Measurements from ENCODE around the gene CENPF. TPM values are rescaled to one million over a fixed set of nuclear protein-coding genes. Genes with fewer than 3 reads are reported as not detected.
"Not testable (repeated sequence)": the region's sequence is repeated elsewhere in the genome, so short reads cannot be mapped to it uniquely, and the experiment has no call there.

The CENPF gene
- total RNA-seq, 3 donors from 2014 or later (not counting 1 experiment from before 2014, with no cell fraction given) = 3.8 to 6.6 (median 4.0) TPM

DNA sequence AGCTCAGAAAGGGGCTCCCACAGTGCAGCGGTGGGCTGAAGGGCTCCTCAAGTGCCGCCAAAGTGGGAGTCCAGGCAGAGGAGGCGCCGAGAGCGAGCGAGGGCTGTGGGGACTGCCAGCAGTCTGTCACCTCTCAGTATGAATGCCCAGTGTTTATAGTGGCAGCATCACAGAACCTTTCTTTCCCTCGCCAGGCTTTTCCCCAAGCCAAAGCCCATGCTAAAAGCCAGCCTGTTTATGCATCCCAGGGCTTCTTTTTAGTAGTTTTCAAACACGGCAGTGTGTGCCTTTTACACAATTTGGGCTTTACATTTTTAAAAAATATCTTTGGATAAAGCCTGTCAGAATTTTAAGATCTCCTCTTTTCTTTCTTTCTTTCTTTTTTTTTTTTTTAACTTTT is 70.6 kb downstream of the CENPF start:
- no peak overlapping the region for H3K27ac Mint-ChIP-seq
- no peak for DNase-seq
- peaks cover 0 to 5% of the 10 kb centered on the region in 2 donors for H3K27me3 Mint-ChIP-seq (ENCODE audit: low read depth in 2 of 2)

DNA sequence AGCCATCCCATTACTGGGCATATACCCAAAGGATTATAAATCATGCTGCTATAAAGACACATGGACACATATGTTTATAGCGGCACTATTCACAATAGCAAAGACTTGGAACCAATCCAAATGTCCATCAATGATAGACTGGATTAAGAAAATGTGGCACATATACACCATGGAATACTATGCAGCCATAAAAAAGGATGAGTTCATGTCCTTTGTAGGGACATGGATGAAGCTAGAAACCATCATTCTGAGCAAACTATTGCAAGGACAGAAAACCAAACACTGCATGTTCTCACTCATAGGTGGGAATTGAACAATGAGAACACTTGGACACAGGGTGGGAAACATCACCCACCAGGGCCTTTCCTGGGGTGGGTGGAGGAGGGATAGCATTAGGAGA is 72.5 kb downstream of the CENPF start:
- H3K9me3 Mint-ChIP-seq; ATAC-seq; DNase-seq; intact Hi-C loops (cut with micrococcal nuclease); H3K27ac Mint-ChIP-seq; H3K27me3 Mint-ChIP-seq (ENCODE audit: low read depth in 2 of 2); H3K36me3 ChIP-seq (ENCODE audit: control insufficient read depth, insufficient read depth, low read length); H3K4me3 Mint-ChIP-seq; H3K27ac ChIP-seq (ENCODE audit: low read length); H3K9me3 ChIP-seq (ENCODE audit: control insufficient read depth, insufficient read depth, low read length); H3K36me3 Mint-ChIP-seq; H3K4me1 ChIP-seq (ENCODE audit: control insufficient read depth, insufficient read depth, low read length); H3K4me1 Mint-ChIP-seq; H3K27me3 ChIP-seq (ENCODE audit: control insufficient read depth, insufficient read depth, low read length); H3K4me3 ChIP-seq (ENCODE audit: low read length): not testable (repeated sequence)
- WGBS (ENCODE audit: insufficient coverage) = no CpG with 5 or more reads among the region's 1 CpG

More for the DNA sequence above, 70.6 kb downstream of the CENPF start:
- Histone ChIP-seq H3K4me1 (ENCODE audit: control insufficient read depth, insufficient read depth, low read length) (no peaks in the 10 kb centered on the region), H3K27ac (ENCODE audit: low read length) (no peak overlapping the region), H3K27me3 (ENCODE audit: control insufficient read depth, insufficient read depth, low read length) (no peaks in the 10 kb centered on the region), H3K4me3 (ENCODE audit: low read length) (no peak overlapping the region), H3K36me3 (ENCODE audit: control insufficient read depth, insufficient read depth, low read length) (no peaks in the 10 kb centered on the region), H3K9me3 (ENCODE audit: control insufficient read depth, insufficient read depth, low read length) (no peaks in the 10 kb centered on the region)
- no peaks in the 10 kb centered on the region for H3K36me3 Mint-ChIP-seq
- H3K4me3 Mint-ChIP-seq = no peak overlapping the region
- WGBS (ENCODE audit: insufficient coverage) = 93% methylated on average over 8 of the region's 8 CpGs
- no peaks in the 10 kb centered on the region for H3K4me1 Mint-ChIP-seq
- peaks cover 0 to 2% of the 10 kb centered on the region in 2 donors for H3K9me3 Mint-ChIP-seq
- ATAC-seq = no peak
- intact Hi-C loops (cut with micrococcal nuclease) = no loop called here
- TF ChIP-seq, protein P1, sequence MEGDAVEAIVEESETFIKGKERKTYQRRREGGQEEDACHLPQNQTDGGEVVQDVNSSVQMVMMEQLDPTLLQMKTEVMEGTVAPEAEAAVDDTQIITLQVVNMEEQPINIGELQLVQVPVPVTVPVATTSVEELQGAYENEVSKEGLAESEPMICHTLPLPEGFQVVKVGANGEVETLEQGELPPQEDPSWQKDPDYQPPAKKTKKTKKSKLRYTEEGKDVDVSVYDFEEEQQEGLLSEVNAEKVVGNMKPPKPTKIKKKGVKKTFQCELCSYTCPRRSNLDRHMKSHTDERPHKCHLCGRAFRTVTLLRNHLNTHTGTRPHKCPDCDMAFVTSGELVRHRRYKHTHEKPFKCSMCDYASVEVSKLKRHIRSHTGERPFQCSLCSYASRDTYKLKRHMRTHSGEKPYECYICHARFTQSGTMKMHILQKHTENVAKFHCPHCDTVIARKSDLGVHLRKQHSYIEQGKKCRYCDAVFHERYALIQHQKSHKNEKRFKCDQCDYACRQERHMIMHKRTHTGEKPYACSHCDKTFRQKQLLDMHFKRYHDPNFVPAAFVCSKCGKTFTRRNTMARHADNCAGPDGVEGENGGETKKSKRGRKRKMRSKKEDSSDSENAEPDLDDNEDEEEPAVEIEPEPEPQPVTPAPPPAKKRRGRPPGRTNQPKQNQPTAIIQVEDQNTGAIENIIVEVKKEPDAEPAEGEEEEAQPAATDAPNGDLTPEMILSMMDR (IDR thresholded peaks at IDR 0.05) = no peak

DNA sequence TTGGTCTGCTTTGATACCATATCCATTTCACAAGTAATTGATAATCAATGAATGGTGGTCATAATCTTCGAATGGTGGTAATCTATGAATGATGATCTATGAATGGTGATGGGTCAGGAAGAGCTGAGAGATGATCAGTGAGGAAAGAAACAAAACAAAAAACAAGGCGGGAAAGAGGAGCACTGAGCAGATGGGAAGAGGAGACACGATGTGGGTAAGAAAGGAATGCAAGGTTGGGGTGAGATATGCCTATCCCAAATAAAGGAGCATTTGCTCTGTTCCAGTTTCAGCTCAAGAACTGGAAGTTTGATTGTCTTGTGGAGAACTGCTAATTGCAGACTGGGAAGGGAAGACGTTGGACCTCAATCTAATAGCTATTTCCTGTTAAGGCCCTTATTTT is 73.8 kb downstream of the CENPF start:
- ATAC-seq (no peak), DNase-seq (no peak)
- intact Hi-C loops (cut with micrococcal nuclease) = no loop called here
- H3K27me3 Mint-ChIP-seq (ENCODE audit: low read depth in 2 of 2) = peaks cover 3 to 14% of the 10 kb centered on the region in 2 donors
- H3K9me3 Mint-ChIP-seq = peaks cover 0 to 2% of the 10 kb centered on the region in 2 donors
- H3K4me1 ChIP-seq (ENCODE audit: control insufficient read depth, insufficient read depth, low read length) = no peaks in the 10 kb centered on the region
- H3K4me3 Mint-ChIP-seq = no peak overlapping the region
- H3K27ac Mint-ChIP-seq = no peak overlapping the region
- H3K27ac ChIP-seq (ENCODE audit: low read length) = no peak overlapping the region
- no peaks in the 10 kb centered on the region for H3K36me3 Mint-ChIP-seq
- H3K4me3 ChIP-seq (ENCODE audit: low read length) = no peak overlapping the region
- no peaks in the 10 kb centered on the region for H3K36me3 ChIP-seq (ENCODE audit: control insufficient read depth, insufficient read depth, low read length)
- H3K9me3 ChIP-seq (ENCODE audit: control insufficient read depth, insufficient read depth, low read length) = no peaks in the 10 kb centered on the region
- no peaks in the 10 kb centered on the region for H3K4me1 Mint-ChIP-seq
- TF ChIP-seq, protein P1 (IDR thresholded peaks at IDR 0.05) = no peak
- no peaks in the 10 kb centered on the region for H3K27me3 ChIP-seq (ENCODE audit: control insufficient read depth, insufficient read depth, low read length)
- WGBS (ENCODE audit: insufficient coverage) = 94% methylated on average over 3 of the region's 4 CpGs

DNA sequence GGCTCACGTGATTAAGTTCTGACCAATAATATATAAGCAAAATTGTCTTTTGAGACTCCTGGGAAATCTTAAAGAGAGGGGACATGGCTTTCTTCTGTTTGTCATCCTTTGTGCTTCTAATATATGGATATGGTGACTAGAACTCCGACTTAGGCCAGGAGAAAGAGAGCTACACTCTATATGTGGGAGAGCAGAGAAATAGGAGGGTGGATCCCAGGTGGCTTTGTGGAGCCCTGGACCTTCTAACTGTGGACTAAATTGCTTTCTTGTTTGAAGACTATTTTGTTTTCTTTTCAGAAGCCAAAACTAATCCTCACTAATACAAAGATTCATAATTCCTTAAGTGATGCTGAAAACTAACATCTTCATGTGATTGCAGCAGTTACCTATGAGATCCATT is 75.0 kb downstream of the CENPF start:
- no peaks in the 10 kb centered on the region for H3K4me1 Mint-ChIP-seq
- TF ChIP-seq, protein P1 (IDR thresholded peaks at IDR 0.05) = no peak

More for the DNA sequence above, 75.0 kb downstream of the CENPF start:
- WGBS (ENCODE audit: insufficient coverage) = 93% methylated on average over 2 of the region's 2 CpGs
- H3K27ac Mint-ChIP-seq = no peak overlapping the region
- intact Hi-C loops (cut with micrococcal nuclease) = no loop called here
- H3K36me3 Mint-ChIP-seq = no peaks in the 10 kb centered on the region
- Histone ChIP-seq H3K27me3 (ENCODE audit: control insufficient read depth, insufficient read depth, low read length) (no peaks in the 10 kb centered on the region), H3K27ac (ENCODE audit: low read length) (no peak overlapping the region), H3K9me3 (ENCODE audit: control insufficient read depth, insufficient read depth, low read length) (no peaks in the 10 kb centered on the region), H3K36me3 (ENCODE audit: control insufficient read depth, insufficient read depth, low read length) (no peaks in the 10 kb centered on the region), H3K4me3 (ENCODE audit: low read length) (no peak overlapping the region), H3K4me1 (ENCODE audit: control insufficient read depth, insufficient read depth, low read length) (no peaks in the 10 kb centered on the region)
- peaks cover 0 to 2% of the 10 kb centered on the region in 2 donors for H3K9me3 Mint-ChIP-seq
- ATAC-seq (no peak), DNase-seq (no peak)
- no peak overlapping the region for H3K4me3 Mint-ChIP-seq
- peaks cover 3 to 14% of the 10 kb centered on the region in 2 donors for H3K27me3 Mint-ChIP-seq (ENCODE audit: low read depth in 2 of 2)

Measured in natural killer cell (primary cell).